Smooth muscle cell (in vitro differentiated cells): ENCODE data around the gene ATP9B. TPM values are rescaled to one million over a fixed set of nuclear protein-coding genes. Genes with fewer than 3 reads are reported as not detected.

ENCODE experiments used
- DNase-seq: peaks from one replicate; lab custom pipeline; 2025; ENCODE audit not compliant: unreplicated experiment; lab: John Stamatoyannopoulos, UW
- H2AFZ ChIP-seq: fragments of 200-600 bp; sonication (generic); 2 replicates; pipeline ENCODE4 v1.6.0; 2016; ENCODE audit warnings: antibody characterized with exemption, low read depth, mild to moderate bottlenecking
- H3F3A ChIP-seq: fragments of 200-600 bp; sonication (generic); 2 replicates; pipeline ENCODE4 v1.6.0; 2017; ENCODE audit warnings: antibody characterized with exemption, low read depth
- H3K27ac ChIP-seq: fragments of 200-600 bp; sonication (generic); 2 replicates; pipeline ENCODE4 v1.5.1; 2016; ENCODE audit warnings: low read depth, mild to moderate bottlenecking
- H3K27me3 ChIP-seq: fragments of 200-600 bp; sonication (generic); 2 replicates; pipeline ENCODE4 v1.6.1; 2016; ENCODE audit warnings: low read depth, mild to moderate bottlenecking
- H3K36me3 ChIP-seq: fragments of 200-600 bp; sonication (generic); 2 replicates; pipeline ENCODE4 v1.5.1; 2016; ENCODE audit warnings: low read depth
- H3K4me1 ChIP-seq: fragments of 200-600 bp; sonication (generic); 2 replicates; pipeline ENCODE4 v1.5.1; 2016; ENCODE audit warnings: low read depth
- H3K4me2 ChIP-seq: fragments of 200-600 bp; sonication (generic); 2 replicates; pipeline ENCODE4 v1.6.0; 2016; ENCODE audit warnings: mild to moderate bottlenecking
- H3K4me3 ChIP-seq: fragments of 200-600 bp; sonication (generic); 2 replicates; pipeline ENCODE4 v1.5.1; 2016; ENCODE audit warnings: mild to moderate bottlenecking
- H3K79me2 ChIP-seq: fragments of 200-600 bp; sonication (generic); 2 replicates; pipeline ENCODE4 v1.6.0; 2016; ENCODE audit warnings: low read depth, mild to moderate bottlenecking
- H3K9ac ChIP-seq: fragments of 200-600 bp; sonication (generic); 2 replicates; pipeline ENCODE4 v1.6.0; 2016; ENCODE audit warnings: low read depth
- H3K9me3 ChIP-seq: fragments of 200-600 bp; sonication (generic); replicated peaks from 2 replicates; pipeline ENCODE4 v1.5.1; 2016; ENCODE audit warnings: low read depth
- H4K20me1 ChIP-seq: fragments of 200-600 bp; sonication (generic); 2 replicates; pipeline ENCODE4 v1.6.0; 2016; ENCODE audit warnings: low read depth
- WGBS: methylation state at CpG from one replicate; pipeline ENCODE4 v1.1.7; 2016; ENCODE audit warnings: low lambda C conversion rate; 5-methylcytosine and 5-hydroxymethylcytosine counted together
- polyA plus RNA-seq: library from polyadenylated mRNA; unstranded; fragments of >200 nt; fragmentation: Nextera tagmentation; extraction: Ambion mirVana; gene quantifications from 2 replicates; pipeline ENCODE4 v1.2.1, GENCODE V29; 2016
- total RNA-seq: library from RNA; depleted of rRNA; stranded (reverse); fragments of >200 nt; gene quantifications from 2 replicates; pipeline ENCODE4 v1.2.3, GENCODE V29; 2014
- TF ChIP-seq, protein P1 (sequence below): fragments of 200-600 bp; sonication (generic); IDR thresholded peaks from 2 replicates; pipeline ENCODE4 v1.5.1; 2017; ENCODE audit warnings: borderline replicate concordance, mild to moderate bottlenecking, antibody characterized with exemption; ENCODE audit not compliant: insufficient read depth, poor library complexity, severe bottlenecking

Gene ATP9B
- total and polyA plus RNA-seq, 2 experiments from 2014 or later, result 6.1 to 16.4 TPM

DNA sequence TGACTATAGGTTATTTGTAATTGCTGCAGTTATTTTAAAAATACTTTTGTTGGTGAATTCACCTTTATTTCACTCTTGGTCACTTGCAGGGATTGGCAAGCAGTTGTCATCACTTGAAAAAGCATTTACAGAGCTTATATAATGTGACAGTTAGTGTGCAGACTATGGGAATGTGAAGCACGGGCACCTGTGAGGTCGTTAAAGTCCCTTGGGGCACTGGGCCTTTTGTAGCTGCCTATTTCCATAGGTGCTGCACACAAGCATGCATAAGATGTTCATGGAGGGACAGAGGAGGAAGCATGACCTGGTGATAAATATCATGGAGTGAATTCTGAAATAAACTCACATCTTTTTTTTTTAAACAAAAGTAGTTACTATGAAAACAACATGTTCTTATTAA lies 124.6 kb downstream of the ATP9B start:
- no peak overlapping the region for H3K4me2 ChIP-seq
- WGBS, result 94% methylated on average over 2 of the region's 2 CpGs
- H2AFZ ChIP-seq, result no peak overlapping the region
- H3K9me3 ChIP-seq, result no peaks in the 10 kb centered on the region
- H3K27ac ChIP-seq, result no peak overlapping the region
- no peaks in the 10 kb centered on the region for H3K27me3 ChIP-seq
- no peaks in the 10 kb centered on the region for H3K79me2 ChIP-seq
- no peak overlapping the region for H3K9ac ChIP-seq
- H3K4me1 ChIP-seq, result no peaks in the 10 kb centered on the region
- H3K4me3 ChIP-seq, result no peak overlapping the region
- DNase-seq, result no peak
- TF ChIP-seq, protein P1, sequence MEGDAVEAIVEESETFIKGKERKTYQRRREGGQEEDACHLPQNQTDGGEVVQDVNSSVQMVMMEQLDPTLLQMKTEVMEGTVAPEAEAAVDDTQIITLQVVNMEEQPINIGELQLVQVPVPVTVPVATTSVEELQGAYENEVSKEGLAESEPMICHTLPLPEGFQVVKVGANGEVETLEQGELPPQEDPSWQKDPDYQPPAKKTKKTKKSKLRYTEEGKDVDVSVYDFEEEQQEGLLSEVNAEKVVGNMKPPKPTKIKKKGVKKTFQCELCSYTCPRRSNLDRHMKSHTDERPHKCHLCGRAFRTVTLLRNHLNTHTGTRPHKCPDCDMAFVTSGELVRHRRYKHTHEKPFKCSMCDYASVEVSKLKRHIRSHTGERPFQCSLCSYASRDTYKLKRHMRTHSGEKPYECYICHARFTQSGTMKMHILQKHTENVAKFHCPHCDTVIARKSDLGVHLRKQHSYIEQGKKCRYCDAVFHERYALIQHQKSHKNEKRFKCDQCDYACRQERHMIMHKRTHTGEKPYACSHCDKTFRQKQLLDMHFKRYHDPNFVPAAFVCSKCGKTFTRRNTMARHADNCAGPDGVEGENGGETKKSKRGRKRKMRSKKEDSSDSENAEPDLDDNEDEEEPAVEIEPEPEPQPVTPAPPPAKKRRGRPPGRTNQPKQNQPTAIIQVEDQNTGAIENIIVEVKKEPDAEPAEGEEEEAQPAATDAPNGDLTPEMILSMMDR, result no peak
- no peaks in the 10 kb centered on the region for H4K20me1 ChIP-seq
- no peaks in the 10 kb centered on the region for H3F3A ChIP-seq
- H3K36me3 ChIP-seq, result no peaks in the 10 kb centered on the region

DNA sequence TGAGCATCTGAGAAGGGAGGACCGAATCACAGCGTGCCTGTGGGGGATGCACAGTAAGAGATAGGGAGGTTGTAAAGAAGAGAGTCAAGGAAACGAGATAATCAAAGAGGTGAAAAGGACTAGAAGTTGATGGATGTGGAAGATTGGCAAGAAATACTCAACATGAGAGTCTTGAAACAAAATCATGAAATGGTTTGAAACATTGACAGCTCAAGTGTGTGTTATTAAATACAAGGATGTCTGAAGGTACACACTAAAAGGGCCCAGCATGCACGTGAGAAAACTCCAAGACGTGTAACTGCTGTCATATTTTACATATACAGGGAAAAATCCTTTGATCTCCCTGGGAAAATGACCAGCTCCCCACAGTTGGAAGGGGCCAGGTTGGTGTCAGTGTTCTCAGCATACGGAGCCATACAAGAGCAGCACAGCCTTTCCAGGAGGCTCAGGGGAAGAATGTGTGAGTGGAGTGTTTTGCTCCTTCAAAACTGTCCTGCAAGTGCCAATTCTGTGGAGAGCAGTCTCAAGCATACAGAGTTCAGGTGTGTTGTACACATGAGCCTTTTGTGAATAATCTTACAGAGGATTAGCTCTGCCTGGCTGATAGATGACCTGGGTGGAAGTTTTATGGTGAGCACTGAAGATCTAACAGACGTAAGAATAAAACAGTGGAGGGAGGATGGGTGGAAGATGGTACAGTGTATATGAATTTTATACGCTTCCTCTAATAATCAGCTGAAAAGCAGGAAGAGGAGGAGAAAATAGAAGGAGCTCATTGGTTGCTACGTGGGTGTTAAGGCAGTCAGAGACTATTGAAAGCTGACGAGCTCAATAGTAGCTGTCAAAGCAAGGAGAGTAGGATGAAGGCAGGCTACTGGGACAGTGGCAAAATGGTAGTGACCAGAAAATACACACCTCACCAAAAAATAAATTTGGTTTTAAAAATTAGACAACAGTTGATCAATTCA lies 126.8 kb downstream of the ATP9B start:
- Histone ChIP-seq H3K9me3 (no peaks in the 10 kb centered on the region), H3F3A (no peaks in the 10 kb centered on the region), H3K36me3 (no peaks in the 10 kb centered on the region), H3K27me3 (no peaks in the 10 kb centered on the region), H3K4me1 (no peaks in the 10 kb centered on the region), H3K79me2 (no peaks in the 10 kb centered on the region), H3K9ac (no peak overlapping the region), H3K4me3 (no peak overlapping the region), H3K4me2 (no peak overlapping the region), H4K20me1 (no peaks in the 10 kb centered on the region), H3K27ac (no peak overlapping the region), H2AFZ (no peak overlapping the region)
- TF ChIP-seq, protein P1, result no peak
- 94% methylated on average over 10 of the region's 10 CpGs for WGBS
- no peak for DNase-seq

DNA sequence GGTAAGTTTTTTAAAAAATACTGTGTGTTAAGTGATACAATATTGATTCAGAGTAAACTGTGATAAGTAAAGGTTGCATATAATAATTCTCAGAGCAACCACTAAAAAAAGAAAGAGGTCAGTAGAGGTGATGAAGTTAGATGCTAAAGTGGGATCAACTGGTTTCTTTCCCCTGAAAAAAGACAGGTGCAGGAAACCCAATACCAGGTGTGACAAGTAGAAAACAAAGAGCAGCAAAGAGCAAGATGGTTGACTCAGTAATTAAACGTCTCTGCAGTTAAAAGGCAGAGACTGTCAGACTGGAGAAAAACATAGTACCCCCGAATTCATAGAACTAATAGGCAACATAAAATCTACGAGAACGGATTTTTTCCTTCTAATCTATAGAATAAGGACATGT lies 128.3 kb downstream of the ATP9B start:
- Histone ChIP-seq H2AFZ (no peak overlapping the region), H3K79me2 (no peaks in the 10 kb centered on the region), H3F3A (no peaks in the 10 kb centered on the region), H4K20me1 (no peaks in the 10 kb centered on the region), H3K4me1 (no peaks in the 10 kb centered on the region), H3K9ac (no peak overlapping the region), H3K4me2 (no peak overlapping the region), H3K27ac (no peak overlapping the region), H3K36me3 (no peaks in the 10 kb centered on the region), H3K27me3 (no peaks in the 10 kb centered on the region), H3K4me3 (no peak overlapping the region), H3K9me3 (no peaks in the 10 kb centered on the region)
- TF ChIP-seq, protein P1, result no peak
- 92% methylated on average over 4 of the region's 4 CpGs for WGBS
- DNase-seq, result no peak
